ENCODE measurements around the gene NAPA. TPM values are rescaled to one million over a fixed set of nuclear protein-coding genes. Genes with fewer than 3 reads are reported as not detected.

Gene NAPA
- total RNA-seq, 1 donor from 2014 or later: 132 TPM

DNA sequence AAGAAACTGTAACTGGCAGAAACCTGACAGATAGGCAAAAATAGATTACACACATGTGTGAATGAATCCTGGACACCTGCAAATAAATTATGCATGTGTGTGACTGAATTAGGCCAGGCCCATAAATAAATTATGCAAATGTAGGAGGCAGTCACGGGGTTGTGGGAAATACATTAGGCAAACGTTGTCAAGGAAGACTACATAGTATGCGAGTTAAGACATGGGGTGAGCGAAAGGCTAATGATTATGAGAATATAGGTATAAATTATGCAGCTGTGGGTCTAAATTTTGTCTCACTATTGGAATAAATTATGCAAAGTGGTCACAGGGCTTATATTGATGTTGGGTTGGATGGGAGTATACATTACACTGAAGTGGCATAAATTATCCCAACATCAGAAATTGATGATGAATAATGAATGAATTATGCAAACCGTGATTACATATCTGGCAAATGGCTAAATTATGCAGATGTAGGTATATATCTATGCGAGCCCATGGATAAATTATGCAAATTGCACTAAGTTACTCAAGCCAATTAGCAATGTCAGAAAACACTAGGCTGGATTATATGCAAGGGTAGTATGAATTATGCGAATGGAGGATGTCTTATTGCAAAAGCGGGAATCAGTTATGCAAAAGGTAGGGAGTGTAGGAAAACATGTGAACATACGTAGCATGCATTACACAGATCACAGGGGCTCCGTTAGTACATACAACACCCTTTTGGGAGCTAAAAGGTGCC is 50.0 kb downstream of the NAPA start:
- Histone ChIP-seq H3K4me3 (ENCODE audit: insufficient read depth, low read depth, low read length) (no peak overlapping the region), H4K20me1 (ENCODE audit: insufficient read depth, low read length) (peaks cover 4% of the 10 kb centered on the region), H2AFZ (ENCODE audit: low read depth, low read length) (no peak overlapping the region), H3K36me3 (ENCODE audit: insufficient read depth, low read length) (no peaks in the 10 kb centered on the region), H3K27ac (ENCODE audit: low read depth, low read length) (no peak overlapping the region), H3K9me3 (ENCODE audit: insufficient read depth, low read depth, low read length) (no peaks in the 10 kb centered on the region), H3K4me1 (ENCODE audit: insufficient read depth, low read length) (no peaks in the 10 kb centered on the region), H3K4me2 (ENCODE audit: low read length) (no peak overlapping the region), H3K79me2 (ENCODE audit: insufficient read depth, low read length) (no peaks in the 10 kb centered on the region), H3K27me3 (ENCODE audit: insufficient read depth, low read length) (peaks cover 36% of the 10 kb centered on the region), H3K9ac (ENCODE audit: low read length) (no peak overlapping the region)
- DNase-seq (ENCODE audit: low read depth) (no peak), FAIRE-seq (no peak)
- no peak overlapping the region for H3K4me3 Mint-ChIP-seq (ENCODE audit: unreplicated experiment)
- TF ChIP-seq EZH2 (IDR thresholded peaks at IDR 0.05; ENCODE audit: insufficient read depth, low read length) (no peak), CTCF (IDR thresholded peaks at IDR 0.05; ENCODE audit: insufficient read depth, low read depth, low read length) (no peak)
- H3K36me3 Mint-ChIP-seq (ENCODE audit: low read depth, unreplicated experiment): no peaks in the 10 kb centered on the region
- H3K4me1 Mint-ChIP-seq (ENCODE audit: low read depth, unreplicated experiment): no peaks in the 10 kb centered on the region
- peaks cover 22% of the 10 kb centered on the region for H3K27me3 Mint-ChIP-seq (ENCODE audit: low read depth, unreplicated experiment)
- H3K9me3 Mint-ChIP-seq (ENCODE audit: unreplicated experiment): no peaks in the 10 kb centered on the region
- no peak overlapping the region for H3K27ac Mint-ChIP-seq (ENCODE audit: unreplicated experiment)

DNA sequence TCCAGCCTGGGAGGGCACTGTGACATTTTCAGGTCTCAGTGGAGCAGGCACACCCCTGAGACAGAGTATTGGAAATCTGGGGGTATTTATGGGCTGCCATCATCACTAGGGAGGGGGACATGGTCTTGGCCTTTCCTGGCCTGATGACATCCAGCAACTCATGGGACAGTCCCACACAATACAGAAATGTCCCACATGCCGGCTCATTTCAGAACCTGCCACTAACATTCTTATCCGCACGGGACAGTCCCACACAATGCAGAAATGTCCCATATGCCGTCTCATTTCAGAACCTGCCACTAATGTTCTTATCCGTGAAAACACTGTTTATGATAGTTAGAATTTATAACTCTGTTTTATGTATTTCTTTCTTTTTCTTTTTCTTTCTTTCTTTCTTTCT is 53.0 kb downstream of the NAPA start:
- Histone ChIP-seq H3K27ac (ENCODE audit: low read depth, low read length) (no peak overlapping the region), H3K9ac (ENCODE audit: low read length) (no peak overlapping the region), H4K20me1 (ENCODE audit: insufficient read depth, low read length) (peaks cover 3% of the 10 kb centered on the region), H3K27me3 (ENCODE audit: insufficient read depth, low read length) (peaks cover 45% of the 10 kb centered on the region), H3K9me3 (ENCODE audit: insufficient read depth, low read depth, low read length) (peaks cover 2% of the 10 kb centered on the region), H3K4me1 (ENCODE audit: insufficient read depth, low read length) (no peaks in the 10 kb centered on the region), H3K4me2 (ENCODE audit: low read length) (no peak overlapping the region), H3K36me3 (ENCODE audit: insufficient read depth, low read length) (no peaks in the 10 kb centered on the region), H3K4me3 (ENCODE audit: insufficient read depth, low read depth, low read length) (no peak overlapping the region), H3K79me2 (ENCODE audit: insufficient read depth, low read length) (no peaks in the 10 kb centered on the region), H2AFZ (ENCODE audit: low read depth, low read length) (no peak overlapping the region)
- TF ChIP-seq CTCF (IDR thresholded peaks at IDR 0.05; ENCODE audit: insufficient read depth, low read depth, low read length): no peak
- TF ChIP-seq EZH2 (IDR thresholded peaks at IDR 0.05; ENCODE audit: insufficient read depth, low read length): no peak
- DNase-seq (ENCODE audit: low read depth) (no peak), FAIRE-seq (no peak)
- Mint-ChIP-seq H3K36me3 (ENCODE audit: low read depth, unreplicated experiment) (no peaks in the 10 kb centered on the region), H3K4me3 (ENCODE audit: unreplicated experiment) (no peak overlapping the region), H3K27ac (ENCODE audit: unreplicated experiment) (no peak overlapping the region), H3K9me3 (ENCODE audit: unreplicated experiment) (peaks cover 2% of the 10 kb centered on the region), H3K4me1 (ENCODE audit: low read depth, unreplicated experiment) (no peaks in the 10 kb centered on the region), H3K27me3 (ENCODE audit: low read depth, unreplicated experiment) (peaks cover 9% of the 10 kb centered on the region)

DNA sequence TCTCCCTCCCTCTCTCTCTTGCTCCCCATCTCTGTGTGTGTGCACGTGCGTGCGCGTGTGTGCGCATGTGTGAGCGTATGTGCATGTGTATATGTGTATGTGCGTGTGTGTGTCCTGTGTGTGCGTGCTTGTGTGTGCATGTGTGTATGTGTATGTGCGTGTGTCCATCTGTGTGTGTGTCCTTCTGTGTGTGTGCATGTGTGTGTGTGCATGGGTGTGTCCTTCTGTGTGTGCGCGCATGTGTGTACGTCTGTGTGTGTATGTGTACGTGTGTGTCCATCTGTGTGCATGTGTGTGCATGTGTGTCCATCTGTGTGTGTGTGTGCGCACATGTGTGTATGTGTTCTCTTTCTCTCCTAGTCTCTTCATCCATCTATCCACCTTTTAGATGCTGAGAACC is 55.4 kb downstream of the NAPA start:
- H3K27ac Mint-ChIP-seq (ENCODE audit: unreplicated experiment): no peak overlapping the region
- FAIRE-seq (no peak), DNase-seq (ENCODE audit: low read depth) (no peak)
- H3K36me3 Mint-ChIP-seq (ENCODE audit: low read depth, unreplicated experiment): peaks cover 15% of the 10 kb centered on the region
- peaks cover 20% of the 10 kb centered on the region for H3K9me3 ChIP-seq (ENCODE audit: insufficient read depth, low read depth, low read length)
- H3K27me3 ChIP-seq (ENCODE audit: insufficient read depth, low read length): peaks cover 53% of the 10 kb centered on the region
- no peak overlapping the region for H3K27ac ChIP-seq (ENCODE audit: low read depth, low read length)
- H3K9ac ChIP-seq (ENCODE audit: low read length): no peak overlapping the region
- no peaks in the 10 kb centered on the region for H3K4me1 Mint-ChIP-seq (ENCODE audit: low read depth, unreplicated experiment)
- H2AFZ ChIP-seq (ENCODE audit: low read depth, low read length): no peak overlapping the region
- no peak overlapping the region for H3K4me3 Mint-ChIP-seq (ENCODE audit: unreplicated experiment)
- H3K79me2 ChIP-seq (ENCODE audit: insufficient read depth, low read length): no peaks in the 10 kb centered on the region
- no peak overlapping the region for H3K4me3 ChIP-seq (ENCODE audit: insufficient read depth, low read depth, low read length)
- no peaks in the 10 kb centered on the region for H3K36me3 ChIP-seq (ENCODE audit: insufficient read depth, low read length)
- TF ChIP-seq CTCF (IDR thresholded peaks at IDR 0.05; ENCODE audit: insufficient read depth, low read depth, low read length) (no peak), EZH2 (IDR thresholded peaks at IDR 0.05; ENCODE audit: insufficient read depth, low read length) (no peak)
- H3K9me3 Mint-ChIP-seq (ENCODE audit: unreplicated experiment): peaks cover 15% of the 10 kb centered on the region
- no peak overlapping the region for H3K4me2 ChIP-seq (ENCODE audit: low read length)
- H3K4me1 ChIP-seq (ENCODE audit: insufficient read depth, low read length): no peaks in the 10 kb centered on the region
- H3K27me3 Mint-ChIP-seq (ENCODE audit: low read depth, unreplicated experiment): peaks cover 13% of the 10 kb centered on the region
- peaks cover 3% of the 10 kb centered on the region for H4K20me1 ChIP-seq (ENCODE audit: insufficient read depth, low read length)
